DMS153 treated with DMSO at 0.1 percent for 48 hours (cell line): ENCODE data around the gene MDM2.

Experiments
- DNase-seq: peaks from one replicate; lab custom pipeline; 2025; ENCODE audit not compliant: unreplicated experiment; lab: John Stamatoyannopoulos, UW

MDM2 gene

DNA sequence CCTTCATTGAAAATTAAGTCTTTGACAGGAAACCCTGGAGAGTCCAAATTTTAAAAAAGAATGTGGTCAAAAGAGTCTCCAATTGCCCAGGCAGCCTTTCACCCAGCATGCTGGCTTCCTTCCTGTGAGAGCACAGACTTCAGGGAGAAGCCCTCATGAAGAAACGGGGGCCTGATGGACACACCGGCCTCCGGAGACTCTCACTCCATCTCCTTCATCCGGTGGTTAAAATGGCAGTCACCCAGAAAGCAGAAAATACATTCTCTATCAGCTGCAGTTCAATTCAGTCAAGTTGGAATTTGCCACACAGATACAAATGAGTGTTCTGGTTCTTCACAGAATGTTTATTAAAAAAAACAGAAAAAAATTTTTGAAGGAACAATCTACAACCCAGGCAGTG lies 68.5 kb downstream of the MDM2 start:
- no peak for DNase-seq

GRCh38 chr12:68877583-68877982 lies 69.6 kb downstream of the MDM2 start:
- DNase-seq = no peak

DNA sequence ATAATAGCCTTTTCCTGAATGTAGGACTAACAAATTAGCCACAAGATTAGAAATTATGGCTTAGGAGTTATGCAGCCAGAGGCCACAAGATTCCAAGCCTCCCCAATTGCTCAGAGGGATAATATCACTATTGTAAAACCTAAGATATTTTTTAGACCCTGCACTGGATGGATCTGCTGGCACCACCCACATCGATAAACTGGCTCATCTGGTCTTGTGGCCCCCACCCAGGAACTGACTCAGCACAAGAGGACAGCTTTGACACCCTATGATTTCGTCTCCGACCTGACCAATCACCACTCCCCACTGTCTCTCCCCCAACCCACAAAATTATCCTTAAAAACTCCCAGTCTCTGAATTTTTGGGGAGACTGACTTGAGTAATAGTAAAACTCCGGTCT lies 70.3 kb downstream of the MDM2 start:
- no peak for DNase-seq

- no peak for DNase-seq
Measured at GRCh38 chr12:68878846-68879245, 70.9 kb downstream of the MDM2 start.

GRCh38 chr12:68880660-68881325 lies 72.8 kb downstream of the MDM2 start:
- DNase-seq = no peak

- DNase-seq = no peak
Measured at GRCh38 chr12:68882251-68882964, 74.4 kb downstream of the MDM2 start.

DNA sequence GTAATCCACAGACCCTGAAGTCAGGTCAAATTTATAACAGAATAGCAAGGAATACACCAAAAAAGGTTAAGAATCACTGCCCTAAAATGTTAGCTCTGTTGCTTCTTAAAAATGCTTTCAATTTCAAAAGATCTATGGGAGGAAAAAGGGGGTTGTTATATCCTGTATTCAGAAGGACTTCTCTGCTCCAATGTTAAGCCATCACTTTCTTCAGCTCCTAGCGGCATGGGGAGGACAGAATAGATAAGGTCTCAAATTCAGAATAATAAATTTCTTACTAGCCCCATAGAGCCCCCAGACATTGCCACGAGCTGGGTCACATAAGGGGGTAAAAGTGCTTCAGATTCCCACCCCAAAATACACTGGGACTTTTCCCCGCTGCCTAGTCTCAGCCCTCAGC lies 75.2 kb downstream of the MDM2 start:
- DNase-seq = no peak

- DNase-seq = no peak
Measured at GRCh38 chr12:68884251-68884650, 76.3 kb downstream of the MDM2 start.

GRCh38 chr12:68885381-68885780 lies 77.4 kb downstream of the MDM2 start:
- DNase-seq = no peak

GRCh38 chr12:68886636-68887572 lies 78.9 kb downstream of the MDM2 start:
- DNase-seq = no peak

DNA sequence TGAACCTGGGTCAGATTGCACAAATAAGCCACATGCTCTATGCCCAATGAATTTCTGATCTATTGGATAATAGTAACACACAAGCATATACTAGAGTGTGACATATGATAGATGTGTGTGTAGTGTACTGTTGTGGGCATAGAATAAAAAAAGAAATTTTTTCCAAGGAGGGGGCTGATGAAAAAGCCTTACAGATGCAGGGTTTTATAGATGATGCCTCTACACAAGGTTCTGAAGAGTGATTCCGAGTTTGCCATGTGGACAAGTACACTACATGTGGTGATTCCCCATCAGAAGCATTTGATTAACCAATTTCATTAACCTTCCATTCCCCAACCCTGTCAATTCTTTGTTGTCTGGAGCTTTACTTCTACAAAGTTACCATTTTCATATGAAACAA lies 79.7 kb downstream of the MDM2 start:
- no peak for DNase-seq

DNA sequence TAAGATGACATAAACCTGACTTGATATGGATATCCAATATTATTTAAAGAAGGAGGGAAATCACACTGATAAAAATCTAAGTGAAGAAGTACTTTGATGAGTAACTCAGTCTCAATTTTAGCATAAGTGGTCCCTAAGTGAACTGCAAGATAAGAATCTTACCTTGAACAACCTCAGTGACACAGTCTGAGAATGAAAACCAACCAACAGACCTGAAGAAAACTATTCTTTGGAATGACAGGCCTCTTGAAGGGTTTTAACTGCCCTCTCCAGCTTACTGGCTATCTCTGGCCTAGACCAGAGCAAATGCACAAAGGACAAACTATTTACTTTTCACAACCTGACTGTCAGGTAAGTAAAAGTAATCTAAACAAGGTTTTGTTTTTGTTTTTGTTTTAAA lies 80.3 kb downstream of the MDM2 start:
- DNase-seq = no peak

- no peak for DNase-seq
Measured at GRCh38 chr12:68890701-68891113, 82.7 kb downstream of the MDM2 start.

GRCh38 chr12:68891141-68891540 lies 83.2 kb downstream of the MDM2 start:
- no peak for DNase-seq

GRCh38 chr12:68893201-68893600 lies 85.2 kb downstream of the MDM2 start:
- no peak for DNase-seq

DNA sequence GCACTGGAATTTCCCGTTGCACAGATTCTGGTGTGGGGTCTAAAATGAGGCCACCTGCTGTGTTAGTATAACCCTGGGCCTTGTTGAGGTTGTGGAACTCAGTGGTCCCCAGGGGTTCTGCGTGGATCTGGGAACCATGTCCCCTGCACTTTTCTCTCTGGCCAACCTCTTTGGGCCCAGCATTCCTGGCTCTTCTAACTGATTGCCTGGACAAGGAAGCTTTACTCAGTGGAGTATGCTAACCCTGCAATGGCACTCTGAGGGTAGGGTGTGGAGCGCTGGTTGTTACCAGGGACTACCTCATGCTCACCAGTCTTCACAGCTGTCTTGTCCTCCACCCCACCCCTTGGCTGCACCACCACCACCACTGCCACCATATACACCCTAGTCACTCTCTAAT lies 85.8 kb downstream of the MDM2 start:
- DNase-seq = no peak

DNA sequence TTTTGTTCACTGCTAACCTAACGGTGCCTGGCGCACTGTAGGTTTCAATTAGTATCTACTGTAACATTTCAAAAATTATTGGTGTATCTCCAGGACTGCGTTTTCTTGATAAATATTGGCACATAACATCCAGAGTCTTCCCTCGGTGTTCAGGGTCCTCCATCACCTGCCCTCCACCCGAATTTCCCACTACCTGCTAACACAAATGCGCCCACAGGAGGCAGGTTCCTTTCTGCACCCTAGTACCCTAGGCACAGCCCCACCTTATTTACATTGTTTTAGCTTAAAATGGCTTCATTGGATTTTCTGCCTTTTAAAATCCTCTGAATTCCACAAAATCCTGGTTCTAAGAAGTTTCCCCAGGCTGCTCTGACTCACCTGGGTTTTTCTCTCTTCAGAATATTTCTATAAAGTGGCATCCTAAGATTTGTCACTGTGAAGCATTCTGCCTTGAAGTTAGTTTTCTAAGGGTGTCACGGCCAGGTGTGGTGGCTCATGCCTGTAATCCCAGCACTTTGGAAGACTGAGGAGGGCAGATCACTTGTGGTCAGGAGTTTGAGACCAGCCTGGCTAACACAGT lies 86.4 kb downstream of the MDM2 start:
- no peak for DNase-seq

DNA sequence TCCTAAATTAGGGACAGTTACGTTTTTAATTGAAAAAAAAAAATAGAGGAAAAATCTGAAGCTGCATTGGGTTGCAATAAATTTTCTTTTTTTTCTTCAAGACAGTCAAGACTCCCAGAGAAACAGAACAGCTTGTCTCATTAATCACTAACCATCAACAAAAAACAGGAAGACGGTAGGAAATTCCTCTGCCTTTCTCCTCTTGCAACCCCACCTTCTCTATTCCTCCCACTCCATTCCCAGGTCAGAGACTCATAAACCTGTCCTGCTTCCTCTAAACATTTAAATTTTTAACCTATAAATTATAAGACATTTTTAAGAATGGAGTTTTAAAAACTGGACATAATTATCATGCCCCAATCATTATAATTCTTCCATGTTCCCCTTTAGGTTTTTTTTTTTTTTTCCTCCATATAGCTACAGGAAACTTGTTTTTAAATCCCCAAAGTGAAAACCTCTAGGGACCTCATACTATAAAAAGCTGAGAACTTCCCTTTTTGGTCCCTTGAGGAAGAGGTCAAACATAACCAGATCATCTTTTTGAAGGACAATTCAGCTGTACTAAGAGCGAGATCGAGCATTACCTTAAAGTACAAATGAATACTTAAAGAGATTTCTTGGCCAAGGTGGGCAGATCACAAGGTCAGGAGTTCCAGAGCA lies 89.0 kb downstream of the MDM2 start:
- DNase-seq = no peak

DNA sequence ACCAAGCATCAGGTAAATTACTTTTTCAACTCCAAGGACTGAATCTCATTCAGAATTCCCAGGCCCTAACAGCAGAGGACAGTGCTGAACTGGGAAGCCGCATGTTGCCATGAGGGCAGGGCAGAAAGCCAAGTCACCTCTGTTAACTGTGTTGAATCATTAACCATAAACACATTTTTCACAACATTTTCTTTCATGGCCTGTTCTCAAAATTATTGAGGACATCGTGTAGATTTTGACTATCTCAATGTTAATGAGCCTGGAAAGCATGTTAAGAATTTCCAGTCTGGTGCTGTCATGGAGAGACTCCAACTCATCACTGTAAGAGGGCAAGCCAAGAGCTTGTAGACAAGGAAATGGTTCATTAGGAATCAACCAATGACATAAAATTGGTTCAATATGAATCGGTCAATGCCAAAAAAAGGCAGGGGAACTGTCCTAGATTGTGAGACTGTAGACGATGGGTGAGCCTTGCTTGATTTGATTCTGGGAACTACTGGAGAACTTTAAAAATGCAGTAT lies 91.3 kb downstream of the MDM2 start:
- DNase-seq = no peak

GRCh38 chr12:68900241-68900640 lies 92.3 kb downstream of the MDM2 start:
- no peak for DNase-seq
